Naive thymus-derived CD4-positive, alpha-beta T cell (primary cell): Measurements from ENCODE around the gene AQP9. TPM values are rescaled to one million over a fixed set of nuclear protein-coding genes. Genes with fewer than 3 reads are reported as not detected.
A peak's percentile ranks its signal among the peaks of the same experiment; 100 is the strongest.

Experiments
- ATAC-seq: fragments of 150-1000 bp; cut with Tn5 transposase; 2 replicates; pipeline ENCODE4 v1.10.0; 2021; ENCODE audit warnings: mild to moderate bottlenecking, moderate library complexity
- CTCF ChIA-PET: fragments of 350-600 bp; sonication (Branson Sonifier 250); formaldehyde crosslinking; loops from one replicate; lab custom pipeline; 2021; ENCODE audit warnings: antibody characterized with exemption; lab: Charles Lee
- POLR2A ChIA-PET: fragments of 350-600 bp; sonication (Branson Sonifier 250); formaldehyde crosslinking; loops from one replicate; lab custom pipeline; 2021; ENCODE audit warnings: antibody characterized with exemption, inconsistent platforms; lab: Charles Lee
- DNase-seq, 9 donors: peaks; one replicate each; pipeline versions ENCODE4 v3.0.0 to v3.0.0-alpha.2; 2020 to 2022; ENCODE audit warnings: mixed read lengths in 1 of 9
- H3K27ac ChIP-seq: one replicate; pipeline ENCODE4 v1.7.0; 2013; ENCODE audit warnings: mild to moderate bottlenecking, low read depth, low read length, moderate library complexity
- H3K27me3 ChIP-seq, 2 donors: one replicate each; pipeline ENCODE4 v1.7.0; 2013; ENCODE audit warnings: low read length in 2 of 2, mild to moderate bottlenecking in 2 of 2, moderate library complexity in 2 of 2; ENCODE audit not compliant: control insufficient read depth in 2 of 2, insufficient read depth in 2 of 2
- H3K36me3 ChIP-seq, 3 experiments: 1 replicate in 2 of 3; 2 replicates in 1 of 3; pipeline ENCODE4 v1.7.0; 2013; ENCODE audit warnings: low read length in 3 of 3, mild to moderate bottlenecking in 3 of 3, moderate library complexity in 1 of 3; ENCODE audit not compliant: insufficient read depth in 3 of 3, control insufficient read depth in 2 of 3
- H3K4me1 ChIP-seq, 2 donors: one replicate each; pipeline ENCODE4 v1.7.0; 2013; ENCODE audit warnings: low read length in 2 of 2, mild to moderate bottlenecking in 2 of 2, moderate library complexity in 1 of 2; ENCODE audit not compliant: control insufficient read depth in 2 of 2, insufficient read depth in 2 of 2
- H3K4me3 ChIP-seq: 2 replicates; pipeline ENCODE4 v1.7.0; 2013; ENCODE audit warnings: mild to moderate bottlenecking, low read length
- H3K9me3 ChIP-seq, 3 experiments: 1 replicate in 2 of 3; 2 replicates in 1 of 3; pipeline ENCODE4 v1.7.0; 2013; ENCODE audit warnings: low read length in 3 of 3; ENCODE audit not compliant: control insufficient read depth in 2 of 3
- H3K27ac Mint-ChIP-seq, 9 donors: one replicate each; pipeline ENCODE4 v1.8.0; 2020 to 2022; ENCODE audit warnings: mixed read lengths in 9 of 9, mild to moderate bottlenecking in 8 of 9, moderate library complexity in 5 of 9, inconsistent platforms in 2 of 9
- H3K27me3 Mint-ChIP-seq, 5 donors: one replicate each; pipeline ENCODE4 v1.8.0; 2021 to 2022; ENCODE audit warnings: mixed read lengths in 5 of 5, mild to moderate bottlenecking in 1 of 5
- H3K36me3 Mint-ChIP-seq, 5 donors: one replicate each; pipeline ENCODE4 v1.8.0; 2020 to 2022; ENCODE audit warnings: mixed read lengths in 5 of 5, mild to moderate bottlenecking in 3 of 5, inconsistent platforms in 1 of 5
- H3K4me1 Mint-ChIP-seq, 7 donors: one replicate each; pipeline ENCODE4 v1.8.0; 2020 to 2022; ENCODE audit warnings: mixed read lengths in 7 of 7, mild to moderate bottlenecking in 3 of 7, inconsistent platforms in 1 of 7
- H3K4me3 Mint-ChIP-seq, 10 donors: one replicate each; pipeline ENCODE4 v1.8.0; 2020 to 2022; ENCODE audit warnings: mild to moderate bottlenecking in 10 of 10, mixed read lengths in 10 of 10, moderate library complexity in 6 of 10, inconsistent platforms in 2 of 10
- H3K9me3 Mint-ChIP-seq, 11 donors: one replicate each; pipeline ENCODE4 v1.8.0; 2020 to 2022; ENCODE audit warnings: mixed read lengths in 11 of 11, mild to moderate bottlenecking in 4 of 11, inconsistent platforms in 1 of 11, moderate library complexity in 1 of 11
- intact Hi-C, 2 donors: fragments of 100-400 bp; cut with micrococcal nuclease; formaldehyde crosslinking; loops; one replicate each; pipeline ENCODE4 v1.15.1; 2023
- polyA plus RNA-seq, 2 donors: library from polyadenylated mRNA; unstranded; fragments of 300-500 nt; fragmentation: Illumina TruSeq; gene quantifications; one replicate each; pipeline ENCODE4 v1.2.3, GENCODE V29; 2021
- total RNA-seq, 6 experiments: library from RNA in 5 of 6; stranded (reverse) in 5 of 6; gene quantifications; 1 replicate in 5 of 6; 2 replicates in 1 of 6; pipeline ENCODE4 v1.2.3 and lab custom pipeline; 2021 to 2026

AQP9 gene
- total and polyA plus RNA-seq, 7 experiments from 2014 or later: 0.15 to 29.6 (median 8.8) TPM; not detected in 4

DNA sequence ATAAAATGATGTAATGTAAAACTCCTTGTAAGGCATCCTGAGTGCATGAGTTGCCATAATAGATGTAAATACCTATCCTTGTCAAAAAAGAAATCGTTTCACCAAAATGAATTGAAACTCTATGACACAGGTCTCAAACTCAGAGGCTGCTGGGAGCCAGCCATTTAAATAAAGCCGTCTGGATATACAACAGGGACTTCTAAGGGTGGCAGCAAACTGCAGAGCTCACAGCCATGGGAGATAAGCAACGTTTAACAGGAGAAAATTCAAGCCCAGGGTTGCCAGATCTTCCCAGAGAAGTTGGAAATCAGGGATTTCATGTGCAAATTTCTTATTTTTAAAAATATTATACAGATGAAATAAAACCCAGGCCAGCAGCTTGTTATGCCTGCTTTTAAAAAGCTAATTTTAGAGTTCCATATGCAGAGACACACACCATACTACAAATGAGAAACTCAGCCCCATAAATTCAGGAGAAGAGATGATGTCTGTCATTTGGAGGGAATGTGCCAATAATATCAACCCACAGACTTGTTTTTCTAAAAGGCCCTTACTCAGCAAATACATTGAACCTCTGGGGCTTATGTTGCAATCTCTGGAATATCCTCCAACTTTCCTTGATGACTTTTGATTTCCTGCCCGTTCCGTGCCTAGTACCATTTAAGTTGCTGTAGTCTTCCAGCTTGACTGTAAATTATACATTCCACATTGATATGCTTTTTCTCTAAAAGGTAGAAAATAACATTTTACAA, 75.6 kb downstream of the AQP9 start:
- no peaks in the 10 kb centered on the region for H3K36me3 ChIP-seq
- Mint-ChIP-seq H3K9me3 (no peaks in the 10 kb centered on the region), H3K27ac (no peak overlapping the region), H3K27me3 (peaks cover 0 to 15% (median 0%) of the 10 kb centered on the region in 5 donors), H3K4me3 (no peak overlapping the region), H3K4me1 (peaks cover 0 to 3% (median 0%) of the 10 kb centered on the region in 7 donors), H3K36me3 (no peaks in the 10 kb centered on the region)
- POLR2A ChIA-PET: no interaction called here
- no peaks in the 10 kb centered on the region for H3K27me3 ChIP-seq
- no peaks in the 10 kb centered on the region for H3K9me3 ChIP-seq
- intact Hi-C loops: no loop called here
- CTCF ChIA-PET: no interaction called here
- DNase-seq: no peak
- no peaks in the 10 kb centered on the region for H3K4me1 ChIP-seq
- no peak overlapping the region for H3K4me3 ChIP-seq
- no peak overlapping the region for H3K27ac ChIP-seq
- ATAC-seq: no peak

DNA sequence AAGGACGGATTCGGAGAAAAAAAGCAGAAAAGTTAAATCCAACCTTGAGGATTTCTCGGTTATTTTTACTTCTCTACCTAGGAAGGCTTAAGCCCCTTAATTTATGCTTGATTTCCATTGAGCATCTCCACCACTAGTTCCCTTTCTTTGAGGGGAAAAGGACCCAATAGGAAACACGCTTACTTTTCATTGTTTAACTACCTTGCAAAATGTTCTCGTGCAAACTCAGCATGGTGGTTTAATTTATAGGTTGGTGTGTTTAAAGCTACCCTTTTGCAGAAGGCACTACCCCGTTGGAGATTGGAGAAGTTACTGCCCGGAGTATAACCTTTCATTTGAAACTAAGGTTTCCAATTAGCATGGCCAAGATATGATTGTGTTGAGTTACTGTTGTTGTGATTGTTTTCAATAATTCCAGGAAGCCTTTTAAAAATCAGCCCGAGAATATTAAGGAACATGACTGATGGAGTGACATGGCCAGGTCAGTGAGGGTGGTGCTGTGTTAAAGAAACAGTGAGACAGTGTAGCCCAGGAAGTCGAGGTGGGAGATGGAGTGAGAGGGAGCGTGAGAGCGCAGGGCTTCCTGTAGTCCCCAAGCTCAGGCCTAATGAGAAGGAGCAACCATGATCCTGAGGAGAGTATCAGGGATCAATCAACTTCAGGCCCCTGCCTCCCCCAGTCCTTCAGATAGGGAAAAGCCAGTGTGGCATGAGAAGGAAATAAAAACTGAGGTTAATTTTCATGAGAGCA, 76.6 kb downstream of the AQP9 start:
- H3K27ac ChIP-seq: no peak overlapping the region
- H3K4me1 Mint-ChIP-seq: peaks cover 0 to 3% (median 0%) of the 10 kb centered on the region in 7 donors
- no peak overlapping the region for H3K4me3 Mint-ChIP-seq
- ATAC-seq (no peak), DNase-seq (no peak)
- H3K4me1 ChIP-seq: no peaks in the 10 kb centered on the region
- H3K36me3 Mint-ChIP-seq: no peaks in the 10 kb centered on the region
- POLR2A ChIA-PET: no interaction called here
- H3K4me3 ChIP-seq: no peak overlapping the region
- H3K36me3 ChIP-seq: no peaks in the 10 kb centered on the region
- peaks cover 0 to under 1% (median 0%) of the 10 kb centered on the region in 11 donors for H3K9me3 Mint-ChIP-seq
- H3K27me3 Mint-ChIP-seq: peaks cover 0 to 25% (median 0%) of the 10 kb centered on the region in 5 donors
- H3K9me3 ChIP-seq: no peaks in the 10 kb centered on the region
- intact Hi-C loops: no loop called here
- CTCF ChIA-PET: interaction anchor here (0.5 kb wide), 1 partner anchor 554 kb away, joined by 3 read pairs; no protein-coding TSS in a partner anchor
- no peaks in the 10 kb centered on the region for H3K27me3 ChIP-seq
- no peak overlapping the region for H3K27ac Mint-ChIP-seq

DNA sequence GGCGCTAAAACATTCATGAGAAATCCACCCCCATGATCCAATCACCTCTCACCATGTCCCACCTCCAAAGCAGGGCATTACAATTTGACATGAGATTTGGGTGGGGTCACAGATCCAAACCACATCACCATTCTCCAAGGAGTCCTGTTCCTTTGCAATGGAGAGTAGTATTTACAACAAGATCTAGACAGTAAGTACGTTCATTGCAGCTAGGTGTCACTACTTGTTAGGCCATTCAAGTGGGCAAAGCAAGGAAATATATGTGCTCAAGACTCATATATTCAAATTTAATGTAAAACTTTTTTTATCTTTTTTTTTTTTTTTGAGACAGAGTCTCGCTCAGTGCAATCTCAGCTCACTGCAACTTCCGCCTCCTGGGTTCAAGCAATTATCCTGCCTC, 79.3 kb downstream of the AQP9 start:
- DNase-seq (no peak), ATAC-seq (no peak)
- Mint-ChIP-seq H3K27me3 (peaks cover 0 to 40% (median 5%) of the 10 kb centered on the region in 5 donors), H3K9me3 (peaks cover 0 to 7% (median 0%) of the 10 kb centered on the region in 11 donors), H3K4me1 (peaks cover 0 to 2% (median 0%) of the 10 kb centered on the region in 7 donors), H3K27ac (no peak overlapping the region), H3K4me3 (no peak overlapping the region), H3K36me3 (peaks cover 0 to 5% (median 0%) of the 10 kb centered on the region in 5 donors)
- H3K27ac ChIP-seq: no peak overlapping the region
- POLR2A ChIA-PET: no interaction called here
- CTCF ChIA-PET: no interaction called here
- no peaks in the 10 kb centered on the region for H3K4me1 ChIP-seq
- no peak overlapping the region for H3K4me3 ChIP-seq
- H3K9me3 ChIP-seq: no peaks in the 10 kb centered on the region
- H3K27me3 ChIP-seq: no peaks in the 10 kb centered on the region
- H3K36me3 ChIP-seq: no peaks in the 10 kb centered on the region
- intact Hi-C loops: no loop called here

DNA sequence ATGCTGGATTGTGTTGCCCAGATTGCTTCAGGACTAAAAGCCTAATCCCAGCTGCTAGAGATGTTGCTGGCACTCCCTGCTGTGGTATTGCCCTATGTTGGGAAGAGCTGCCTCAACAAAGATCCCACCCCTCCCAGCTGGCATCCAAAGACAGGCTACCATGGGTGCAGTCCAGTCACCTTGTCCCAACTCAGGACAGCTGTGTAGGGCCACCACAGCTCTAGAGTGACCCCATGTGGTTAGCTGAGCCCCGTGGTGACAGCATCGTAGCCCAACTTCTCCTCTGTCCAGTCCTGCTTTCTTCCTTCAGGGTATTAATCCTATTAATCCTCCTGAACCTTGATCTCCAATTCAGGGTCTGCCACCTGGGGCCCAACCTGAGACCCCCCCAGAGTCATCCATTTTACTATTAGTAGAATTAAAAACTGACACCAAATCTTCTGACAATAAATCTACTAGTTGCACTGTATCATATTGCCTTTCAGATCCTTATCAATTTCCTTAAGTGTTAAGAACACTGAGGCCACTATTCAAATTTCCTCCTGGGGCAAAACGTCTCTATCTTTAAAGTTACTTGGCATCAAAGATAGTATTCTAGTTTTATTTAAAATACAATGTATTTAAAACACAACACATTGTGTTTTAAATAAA, 83.5 kb downstream of the AQP9 start:
- no peaks in the 10 kb centered on the region for H3K36me3 ChIP-seq

DNA sequence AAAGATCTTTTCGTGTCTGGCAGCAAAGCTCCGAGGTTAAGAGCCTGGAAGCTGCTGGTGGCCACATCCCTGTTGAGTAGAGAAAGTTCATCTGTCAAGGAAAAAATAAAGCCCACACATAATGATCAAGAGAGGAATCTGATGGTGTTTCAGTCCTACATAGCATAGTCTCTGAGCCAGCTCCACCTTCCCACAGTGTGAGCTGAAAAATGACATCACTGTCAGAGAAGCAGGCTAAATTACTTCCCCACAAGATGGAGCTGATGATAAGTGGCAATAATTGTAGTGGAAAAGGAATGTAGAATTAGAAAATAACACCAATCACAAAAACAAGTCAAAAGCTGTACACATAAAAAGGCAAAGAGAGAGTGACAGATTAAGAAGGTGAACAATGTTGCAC, 84.5 kb downstream of the AQP9 start:
- Mint-ChIP-seq H3K27ac (peak overlapping the region in 1 of 9 donors; percentile 67), H3K36me3 (peaks cover 0 to 5% (median 0%) of the 10 kb centered on the region in 5 donors), H3K4me3 (no peak overlapping the region), H3K4me1 (peaks cover 0 to under 1% (median 0%) of the 10 kb centered on the region in 7 donors), H3K9me3 (peaks cover 0 to 7% (median 0%) of the 10 kb centered on the region in 11 donors), H3K27me3 (peaks cover 0 to 26% (median 7%) of the 10 kb centered on the region in 5 donors)
- no peaks in the 10 kb centered on the region for H3K36me3 ChIP-seq
- H3K27ac ChIP-seq: no peak overlapping the region
- H3K27me3 ChIP-seq: no peaks in the 10 kb centered on the region
- POLR2A ChIA-PET: no interaction called here
- intact Hi-C loops: loop anchor here (10.0 kb wide), 4 partner anchors 192 to 852 kb away; no protein-coding TSS in a partner anchor
- H3K9me3 ChIP-seq: no peaks in the 10 kb centered on the region
- DNase-seq (no peak), ATAC-seq (no peak)
- no peak overlapping the region for H3K4me3 ChIP-seq
- CTCF ChIA-PET: no interaction called here
- H3K4me1 ChIP-seq: no peaks in the 10 kb centered on the region

More for the DNA sequence above, 83.5 kb downstream of the AQP9 start:
- POLR2A ChIA-PET: interaction anchor here (0.5 kb wide), 1 partner anchor 839 kb away, joined by 3 read pairs; no protein-coding TSS in a partner anchor
- H3K4me1 ChIP-seq: no peaks in the 10 kb centered on the region
- Mint-ChIP-seq H3K4me3 (no peak overlapping the region), H3K27me3 (peaks cover 0 to 26% (median 7%) of the 10 kb centered on the region in 5 donors), H3K36me3 (peaks cover 0 to 5% (median 0%) of the 10 kb centered on the region in 5 donors), H3K9me3 (peaks cover 0 to 7% (median 0%) of the 10 kb centered on the region in 11 donors), H3K27ac (no peak overlapping the region), H3K4me1 (no peaks in the 10 kb centered on the region)
- no peak overlapping the region for H3K27ac ChIP-seq
- DNase-seq: no peak
- peak; percentile 63 for ATAC-seq
- H3K9me3 ChIP-seq: no peaks in the 10 kb centered on the region
- CTCF ChIA-PET: interaction anchor here (0.5 kb wide), 1 partner anchor 1281 kb away, joined by 3 read pairs; no protein-coding TSS in a partner anchor
- intact Hi-C loops: loop anchor here (10.0 kb wide), 4 partner anchors 193 to 853 kb away; no protein-coding TSS in a partner anchor
- H3K4me3 ChIP-seq: no peak overlapping the region
- no peaks in the 10 kb centered on the region for H3K27me3 ChIP-seq

DNA sequence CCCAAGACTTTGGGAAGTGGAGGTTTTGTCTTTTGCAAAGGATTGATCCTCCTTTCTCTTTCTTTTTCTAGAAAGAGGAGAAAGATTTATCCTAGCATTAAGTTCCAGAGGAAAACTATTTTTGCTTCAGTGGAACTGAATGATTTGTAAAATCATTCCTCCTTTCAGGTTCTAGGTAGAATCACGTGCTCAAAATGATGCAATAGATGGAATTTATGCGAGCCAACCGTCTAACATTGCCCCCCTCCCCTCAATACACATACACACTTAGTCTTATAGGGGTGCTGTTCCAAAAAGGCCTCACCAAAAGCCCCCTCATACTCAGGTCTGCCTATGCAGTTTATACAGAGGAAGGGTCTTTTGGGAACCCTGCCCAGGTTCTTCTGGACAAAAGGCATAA, 85.3 kb downstream of the AQP9 start:
- intact Hi-C loops: loop anchor here (10.0 kb wide), 4 partner anchors 191 to 851 kb away; no protein-coding TSS in a partner anchor
- Mint-ChIP-seq H3K9me3 (peaks cover 0 to 7% (median 0%) of the 10 kb centered on the region in 11 donors), H3K4me1 (peaks cover 0 to 8% (median 6%) of the 10 kb centered on the region in 7 donors), H3K27me3 (peaks cover 1 to 26% (median 7%) of the 10 kb centered on the region in 5 donors), H3K36me3 (peaks cover 0 to 5% (median 0%) of the 10 kb centered on the region in 5 donors), H3K27ac (no peak overlapping the region), H3K4me3 (no peak overlapping the region)
- no peaks in the 10 kb centered on the region for H3K9me3 ChIP-seq
- no peak for DNase-seq
- no peaks in the 10 kb centered on the region for H3K36me3 ChIP-seq
- H3K27ac ChIP-seq: no peak overlapping the region
- H3K27me3 ChIP-seq: no peaks in the 10 kb centered on the region
- POLR2A ChIA-PET: no interaction called here
- CTCF ChIA-PET: no interaction called here
- no peaks in the 10 kb centered on the region for H3K4me1 ChIP-seq
- H3K4me3 ChIP-seq: no peak overlapping the region
- ATAC-seq: no peak
